Smooth muscle cell (in vitro differentiated cells): ENCODE results near the gene KCNK3. TPM values are rescaled to one million over a fixed set of nuclear protein-coding genes. Genes with fewer than 3 reads are reported as not detected.

Experiments used
- DNase-seq: peaks from one replicate; lab custom pipeline; 2025; ENCODE audit not compliant: unreplicated experiment; lab: John Stamatoyannopoulos, UW
- H2AFZ ChIP-seq: fragments of 200-600 bp; sonication (generic); 2 replicates; pipeline ENCODE4 v1.6.0; 2016; ENCODE audit warnings: antibody characterized with exemption, low read depth, mild to moderate bottlenecking
- H3F3A ChIP-seq: fragments of 200-600 bp; sonication (generic); 2 replicates; pipeline ENCODE4 v1.6.0; 2017; ENCODE audit warnings: antibody characterized with exemption, low read depth
- H3K27ac ChIP-seq: fragments of 200-600 bp; sonication (generic); 2 replicates; pipeline ENCODE4 v1.5.1; 2016; ENCODE audit warnings: low read depth, mild to moderate bottlenecking
- H3K27me3 ChIP-seq: fragments of 200-600 bp; sonication (generic); 2 replicates; pipeline ENCODE4 v1.6.1; 2016; ENCODE audit warnings: low read depth, mild to moderate bottlenecking
- H3K36me3 ChIP-seq: fragments of 200-600 bp; sonication (generic); 2 replicates; pipeline ENCODE4 v1.5.1; 2016; ENCODE audit warnings: low read depth
- H3K4me1 ChIP-seq: fragments of 200-600 bp; sonication (generic); 2 replicates; pipeline ENCODE4 v1.5.1; 2016; ENCODE audit warnings: low read depth
- H3K4me2 ChIP-seq: fragments of 200-600 bp; sonication (generic); 2 replicates; pipeline ENCODE4 v1.6.0; 2016; ENCODE audit warnings: mild to moderate bottlenecking
- H3K4me3 ChIP-seq: fragments of 200-600 bp; sonication (generic); 2 replicates; pipeline ENCODE4 v1.5.1; 2016; ENCODE audit warnings: mild to moderate bottlenecking
- H3K79me2 ChIP-seq: fragments of 200-600 bp; sonication (generic); 2 replicates; pipeline ENCODE4 v1.6.0; 2016; ENCODE audit warnings: low read depth, mild to moderate bottlenecking
- H3K9ac ChIP-seq: fragments of 200-600 bp; sonication (generic); 2 replicates; pipeline ENCODE4 v1.6.0; 2016; ENCODE audit warnings: low read depth
- H3K9me3 ChIP-seq: fragments of 200-600 bp; sonication (generic); replicated peaks from 2 replicates; pipeline ENCODE4 v1.5.1; 2016; ENCODE audit warnings: low read depth
- H4K20me1 ChIP-seq: fragments of 200-600 bp; sonication (generic); 2 replicates; pipeline ENCODE4 v1.6.0; 2016; ENCODE audit warnings: low read depth
- WGBS: methylation state at CpG from one replicate; pipeline ENCODE4 v1.1.7; 2016; ENCODE audit warnings: low lambda C conversion rate; 5-methylcytosine and 5-hydroxymethylcytosine counted together
- polyA plus RNA-seq: library from polyadenylated mRNA; unstranded; fragments of >200 nt; fragmentation: Nextera tagmentation; extraction: Ambion mirVana; gene quantifications from 2 replicates; pipeline ENCODE4 v1.2.1, GENCODE V29; 2016
- total RNA-seq: library from RNA; depleted of rRNA; stranded (reverse); fragments of >200 nt; gene quantifications from 2 replicates; pipeline ENCODE4 v1.2.3, GENCODE V29; 2014
- TF ChIP-seq, protein P1 (sequence below): fragments of 200-600 bp; sonication (generic); IDR thresholded peaks from 2 replicates; pipeline ENCODE4 v1.5.1; 2017; ENCODE audit warnings: borderline replicate concordance, mild to moderate bottlenecking, antibody characterized with exemption; ENCODE audit not compliant: insufficient read depth, poor library complexity, severe bottlenecking

Gene KCNK3
- total and polyA plus RNA-seq, 2 experiments from 2014 or later, result 1.1 to 7.5 TPM

GRCh38 chr2:26765475-26766200 lies 73.1 kb downstream of the KCNK3 start:
- H3K9me3 ChIP-seq, result no peaks in the 10 kb centered on the region
- peaks cover 47% of the 10 kb centered on the region for H3K79me2 ChIP-seq
- no peak for DNase-seq
- peaks cover 58% of the 10 kb centered on the region for H4K20me1 ChIP-seq
- H3K9ac ChIP-seq, result peak overlapping the region; percentile 88
- no peaks in the 10 kb centered on the region for H3K36me3 ChIP-seq
- peak overlapping the region; percentile 83 for H3K4me3 ChIP-seq
- H3K27me3 ChIP-seq, result no peaks in the 10 kb centered on the region
- TF ChIP-seq, protein P1, sequence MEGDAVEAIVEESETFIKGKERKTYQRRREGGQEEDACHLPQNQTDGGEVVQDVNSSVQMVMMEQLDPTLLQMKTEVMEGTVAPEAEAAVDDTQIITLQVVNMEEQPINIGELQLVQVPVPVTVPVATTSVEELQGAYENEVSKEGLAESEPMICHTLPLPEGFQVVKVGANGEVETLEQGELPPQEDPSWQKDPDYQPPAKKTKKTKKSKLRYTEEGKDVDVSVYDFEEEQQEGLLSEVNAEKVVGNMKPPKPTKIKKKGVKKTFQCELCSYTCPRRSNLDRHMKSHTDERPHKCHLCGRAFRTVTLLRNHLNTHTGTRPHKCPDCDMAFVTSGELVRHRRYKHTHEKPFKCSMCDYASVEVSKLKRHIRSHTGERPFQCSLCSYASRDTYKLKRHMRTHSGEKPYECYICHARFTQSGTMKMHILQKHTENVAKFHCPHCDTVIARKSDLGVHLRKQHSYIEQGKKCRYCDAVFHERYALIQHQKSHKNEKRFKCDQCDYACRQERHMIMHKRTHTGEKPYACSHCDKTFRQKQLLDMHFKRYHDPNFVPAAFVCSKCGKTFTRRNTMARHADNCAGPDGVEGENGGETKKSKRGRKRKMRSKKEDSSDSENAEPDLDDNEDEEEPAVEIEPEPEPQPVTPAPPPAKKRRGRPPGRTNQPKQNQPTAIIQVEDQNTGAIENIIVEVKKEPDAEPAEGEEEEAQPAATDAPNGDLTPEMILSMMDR, result no peak
- H3K4me2 ChIP-seq, result peak overlapping the region; percentile 93
- H3K4me1 ChIP-seq, result peaks cover 8% of the 10 kb centered on the region
- no peak overlapping the region for H2AFZ ChIP-seq
- peak overlapping the region; percentile 60 for H3K27ac ChIP-seq
- WGBS, result 83% methylated on average over 10 of the region's 10 CpGs
- H3F3A ChIP-seq, result peaks cover 6% of the 10 kb centered on the region

DNA sequence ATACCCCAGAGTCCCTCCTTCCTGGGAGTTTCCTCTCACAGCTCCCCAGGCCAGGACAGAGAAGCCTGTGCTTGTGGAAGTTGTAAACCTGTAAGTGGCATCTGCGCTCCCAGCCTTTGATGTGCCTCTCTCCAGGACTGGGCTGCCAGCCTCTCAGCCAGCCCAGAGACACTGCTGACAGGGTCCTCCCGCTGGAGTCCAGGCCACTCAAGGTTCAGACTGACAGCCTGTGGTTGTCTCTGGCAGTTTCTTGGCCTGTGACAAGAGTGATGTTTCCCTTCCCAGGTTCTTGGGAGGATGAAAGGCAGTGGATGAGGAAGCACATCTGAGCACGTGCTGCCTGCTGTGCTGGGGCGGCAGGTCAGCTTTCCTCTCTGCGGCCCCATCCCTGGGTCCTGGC lies 74.6 kb downstream of the KCNK3 start:
- Histone ChIP-seq H3K4me1 (peaks cover 8% of the 10 kb centered on the region), H3K9me3 (no peaks in the 10 kb centered on the region), H3F3A (peaks cover 6% of the 10 kb centered on the region), H3K27ac (peak overlapping the region; percentile 60), H3K4me2 (peak overlapping the region; percentile 27), H4K20me1 (peaks cover 73% of the 10 kb centered on the region), H3K79me2 (peaks cover 60% of the 10 kb centered on the region), H3K9ac (no peak overlapping the region), H3K4me3 (no peak overlapping the region), H2AFZ (no peak overlapping the region), H3K36me3 (no peaks in the 10 kb centered on the region), H3K27me3 (no peaks in the 10 kb centered on the region)
- DNase-seq, result no peak
- WGBS, result 42% methylated on average over 5 of the region's 5 CpGs
- TF ChIP-seq, protein P1, result no peak

- Histone ChIP-seq H3K4me2 (no peak overlapping the region), H3K27me3 (no peaks in the 10 kb centered on the region), H3K79me2 (peaks cover 65% of the 10 kb centered on the region), H3K4me1 (peaks cover 8% of the 10 kb centered on the region), H4K20me1 (peaks cover 82% of the 10 kb centered on the region), H3K27ac (no peak overlapping the region), H3K4me3 (no peak overlapping the region), H2AFZ (no peak overlapping the region), H3F3A (peaks cover 6% of the 10 kb centered on the region), H3K9ac (no peak overlapping the region), H3K9me3 (no peaks in the 10 kb centered on the region), H3K36me3 (no peaks in the 10 kb centered on the region)
- TF ChIP-seq, protein P1, result no peak
- DNase-seq, result no peak
- WGBS, result 96% methylated on average over 5 of the region's 5 CpGs
Measured at GRCh38 chr2:26767894-26768487, 75.5 kb downstream of the KCNK3 start.
